Activated CD4-positive, alpha-beta memory T cell treated with anti-CD3 and anti-CD28 coated beads for 36 hours (primary cell): ENCODE data around the gene TMEM178B. TPM values are rescaled to one million over a fixed set of nuclear protein-coding genes. Genes with fewer than 3 reads are reported as not detected.

ENCODE experiments used
- CTCF ChIA-PET: fragments of 350-600 bp; sonication (Branson Sonifier 250); formaldehyde crosslinking; loops from one replicate; lab custom pipeline; 2021; ENCODE audit warnings: antibody characterized with exemption, inconsistent platforms; lab: Charles Lee
- POLR2A ChIA-PET: fragments of 350-600 bp; sonication (Branson Sonifier 250); formaldehyde crosslinking; loops from one replicate; lab custom pipeline; 2021; ENCODE audit warnings: antibody characterized with exemption; lab: Charles Lee
- DNase-seq: peaks from one replicate; pipeline ENCODE4 v3.0.0-alpha.2; 2020
- H3K27ac Mint-ChIP-seq: one replicate; pipeline ENCODE4 v1.8.0; 2021; ENCODE audit warnings: mixed read lengths
- H3K27me3 Mint-ChIP-seq: one replicate; pipeline ENCODE4 v1.8.0; 2021; ENCODE audit warnings: mixed read lengths
- H3K36me3 Mint-ChIP-seq: one replicate; pipeline ENCODE4 v1.8.0; 2021; ENCODE audit warnings: mixed read lengths
- H3K4me1 Mint-ChIP-seq: one replicate; pipeline ENCODE4 v1.8.0; 2021; ENCODE audit warnings: low read depth, mixed read lengths
- H3K4me3 Mint-ChIP-seq: one replicate; pipeline ENCODE4 v1.8.0; 2021; ENCODE audit warnings: mild to moderate bottlenecking, mixed read lengths
- H3K9me3 Mint-ChIP-seq: one replicate; pipeline ENCODE4 v1.8.0; 2021; ENCODE audit warnings: mixed read lengths
- intact Hi-C: fragments of 100-400 bp; cut with micrococcal nuclease; formaldehyde crosslinking; loops from one replicate; pipeline ENCODE4 v1.15.1; 2023
- total RNA-seq, 2 experiments: library from RNA; stranded (reverse); gene quantifications; one replicate each; pipeline ENCODE4 v1.2.3, GENCODE V29; 2021

TMEM178B gene
- total RNA-seq, 2 experiments from 2014 or later, result 0.58 to 0.81 TPM

GRCh38 chr7:141430455-141431139, 356.7 kb downstream of the TMEM178B start:
- intact Hi-C loops, result no loop called here
- Mint-ChIP-seq H3K36me3 (no peaks in the 10 kb centered on the region), H3K27me3 (peaks cover 7% of the 10 kb centered on the region), H3K4me1 (no peaks in the 10 kb centered on the region), H3K27ac (no peak overlapping the region), H3K9me3 (peaks cover 10% of the 10 kb centered on the region), H3K4me3 (no peak overlapping the region)
- ChIA-PET POLR2A (interaction anchor here (0.6 kb wide), 1 partner anchor 546 kb away, joined by 3 read pairs; no protein-coding TSS in a partner anchor), CTCF (no interaction called here)
- no peak for DNase-seq

GRCh38 chr7:141431140-141431479, 357.2 kb downstream of the TMEM178B start:
- Mint-ChIP-seq H3K36me3 (no peaks in the 10 kb centered on the region), H3K4me3 (no peak overlapping the region), H3K9me3 (peaks cover 10% of the 10 kb centered on the region), H3K4me1 (no peaks in the 10 kb centered on the region), H3K27me3 (peaks cover 9% of the 10 kb centered on the region), H3K27ac (no peak overlapping the region)
- no peak for DNase-seq
- CTCF ChIA-PET, result no interaction called here
- intact Hi-C loops, result no loop called here
- POLR2A ChIA-PET, result no interaction called here

- intact Hi-C loops, result no loop called here
- H3K27ac Mint-ChIP-seq, result no peak overlapping the region
- H3K4me1 Mint-ChIP-seq, result no peaks in the 10 kb centered on the region
- ChIA-PET CTCF (no interaction called here), POLR2A (no interaction called here)
- H3K27me3 Mint-ChIP-seq, result peaks cover 9% of the 10 kb centered on the region
- H3K36me3 Mint-ChIP-seq, result no peaks in the 10 kb centered on the region
- H3K9me3 Mint-ChIP-seq, result peaks cover 8% of the 10 kb centered on the region
- H3K4me3 Mint-ChIP-seq, result no peak overlapping the region
- DNase-seq, result no peak
Measured at GRCh38 chr7:141431711-141432110, 357.8 kb downstream of the TMEM178B start.

GRCh38 chr7:141433698-141434097, 359.8 kb downstream of the TMEM178B start:
- intact Hi-C loops, result no loop called here
- H3K27me3 Mint-ChIP-seq, result peaks cover 8% of the 10 kb centered on the region
- no peak overlapping the region for H3K27ac Mint-ChIP-seq
- H3K36me3 Mint-ChIP-seq, result no peaks in the 10 kb centered on the region
- H3K9me3 Mint-ChIP-seq, result no peaks in the 10 kb centered on the region
- no peak overlapping the region for H3K4me3 Mint-ChIP-seq
- POLR2A ChIA-PET, result no interaction called here
- CTCF ChIA-PET, result interaction anchor here (0.8 kb wide), 1 partner anchor 252 kb away, joined by 4 read pairs; no protein-coding TSS in a partner anchor
- H3K4me1 Mint-ChIP-seq, result no peaks in the 10 kb centered on the region
- no peak for DNase-seq

GRCh38 chr7:141436139-141436538, 362.3 kb downstream of the TMEM178B start:
- Mint-ChIP-seq H3K4me1 (no peaks in the 10 kb centered on the region), H3K27me3 (peaks cover 4% of the 10 kb centered on the region), H3K27ac (no peak overlapping the region), H3K36me3 (no peaks in the 10 kb centered on the region), H3K4me3 (no peak overlapping the region), H3K9me3 (no peaks in the 10 kb centered on the region)
- ChIA-PET POLR2A (no interaction called here), CTCF (no interaction called here)
- intact Hi-C loops, result no loop called here
- no peak for DNase-seq

DNA sequence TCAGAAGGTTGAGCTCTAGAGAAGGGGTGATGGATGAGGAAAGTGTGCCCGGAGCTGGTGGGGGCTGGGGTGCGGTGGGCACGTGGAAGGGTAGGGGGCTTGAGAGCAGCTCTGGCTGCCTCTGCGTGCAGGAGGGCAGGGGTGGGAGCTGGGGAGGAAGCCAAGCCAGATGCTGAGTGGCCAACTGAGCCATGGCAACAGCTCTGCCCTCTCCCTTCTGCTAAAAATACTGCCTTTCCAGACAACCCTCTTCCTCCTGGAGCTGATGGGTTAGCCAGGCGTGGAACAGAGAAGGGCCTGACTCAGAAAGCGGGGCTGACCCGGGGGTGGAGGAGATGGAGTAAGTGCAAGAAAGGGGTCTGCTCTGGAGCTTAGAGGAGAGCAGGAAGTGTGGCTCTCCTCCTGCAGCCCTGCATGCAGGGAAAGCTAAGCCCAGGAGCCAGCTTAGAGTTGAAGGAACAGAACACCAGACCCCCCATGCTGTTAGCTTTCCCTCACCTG, 362.8 kb downstream of the TMEM178B start:
- DNase-seq, result no peak
- H3K27me3 Mint-ChIP-seq, result peaks cover 4% of the 10 kb centered on the region
- no peaks in the 10 kb centered on the region for H3K4me1 Mint-ChIP-seq
- no peaks in the 10 kb centered on the region for H3K9me3 Mint-ChIP-seq
- intact Hi-C loops, result no loop called here
- ChIA-PET POLR2A (no interaction called here), CTCF (no interaction called here)
- no peak overlapping the region for H3K27ac Mint-ChIP-seq
- H3K4me3 Mint-ChIP-seq, result no peak overlapping the region
- H3K36me3 Mint-ChIP-seq, result no peaks in the 10 kb centered on the region

DNA sequence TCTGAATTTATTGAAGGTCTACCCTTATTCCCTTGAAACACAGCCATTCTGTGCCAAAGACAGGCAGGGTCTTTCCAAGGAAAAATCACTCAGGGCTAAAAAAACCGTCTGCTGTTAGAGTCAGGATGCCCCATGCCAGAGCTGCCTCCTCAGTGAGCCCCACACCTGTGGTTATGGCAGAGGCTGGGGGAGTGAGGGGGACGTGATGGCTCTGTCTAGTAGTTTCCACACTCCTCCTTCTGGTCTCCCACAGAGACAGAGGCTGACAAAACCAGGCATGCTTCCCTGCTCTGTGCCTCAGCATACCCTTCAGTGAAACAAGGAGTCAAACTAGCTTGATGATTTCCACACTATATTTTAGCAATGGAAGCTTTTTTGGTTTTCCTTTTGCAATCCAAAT, 365.3 kb downstream of the TMEM178B start:
- H3K4me1 Mint-ChIP-seq, result no peaks in the 10 kb centered on the region
- H3K36me3 Mint-ChIP-seq, result no peaks in the 10 kb centered on the region
- POLR2A ChIA-PET, result no interaction called here
- CTCF ChIA-PET, result no interaction called here
- H3K4me3 Mint-ChIP-seq, result no peak overlapping the region
- H3K27ac Mint-ChIP-seq, result no peak overlapping the region
- intact Hi-C loops, result no loop called here
- H3K27me3 Mint-ChIP-seq, result peaks cover 4% of the 10 kb centered on the region
- H3K9me3 Mint-ChIP-seq, result no peaks in the 10 kb centered on the region
- no peak for DNase-seq

GRCh38 chr7:141439776-141440175, 365.9 kb downstream of the TMEM178B start:
- DNase-seq, result no peak
- ChIA-PET CTCF (no interaction called here), POLR2A (no interaction called here)
- Mint-ChIP-seq H3K36me3 (no peaks in the 10 kb centered on the region), H3K27me3 (peaks cover 4% of the 10 kb centered on the region), H3K4me1 (no peaks in the 10 kb centered on the region), H3K27ac (no peak overlapping the region), H3K9me3 (no peaks in the 10 kb centered on the region), H3K4me3 (no peak overlapping the region)
- intact Hi-C loops, result no loop called here

DNA sequence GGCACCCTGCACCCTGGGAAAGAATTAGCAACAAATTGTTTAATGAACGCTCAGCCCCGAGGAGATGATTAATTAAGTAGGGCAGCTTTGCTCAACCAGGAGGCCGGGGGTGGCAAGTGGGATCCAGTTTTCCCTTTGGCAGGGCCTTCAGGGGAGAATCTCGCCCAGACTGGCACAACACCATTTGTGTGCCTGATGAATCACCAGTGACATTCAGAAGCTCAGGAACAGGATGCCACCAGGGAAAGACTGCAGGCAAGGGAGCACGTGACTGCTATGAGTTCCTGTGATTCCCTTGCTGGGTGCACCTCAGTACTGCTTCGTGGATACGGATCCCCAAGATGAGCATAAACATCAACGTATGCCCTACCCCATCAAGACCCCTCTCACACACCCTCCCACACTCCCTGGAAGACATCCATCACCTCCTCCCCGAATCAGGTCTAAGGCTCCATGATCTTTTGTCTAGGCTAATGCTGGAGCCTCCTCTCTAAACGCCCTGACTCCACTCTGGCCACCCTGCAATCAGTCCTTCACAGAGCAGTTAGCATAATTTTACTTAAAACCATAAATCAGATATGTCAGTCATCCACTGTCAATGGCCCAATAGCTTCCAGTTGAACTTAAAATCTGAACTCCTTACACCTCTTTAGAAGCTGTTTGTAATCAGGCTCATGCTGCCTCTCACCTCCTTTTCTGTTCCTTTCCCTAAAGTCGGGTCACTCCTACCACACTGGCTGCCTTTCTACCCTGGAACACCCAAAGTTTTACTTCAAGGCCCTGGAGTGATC, 368.2 kb downstream of the TMEM178B start:
- intact Hi-C loops, result no loop called here
- CTCF ChIA-PET, result no interaction called here
- no peaks in the 10 kb centered on the region for H3K4me1 Mint-ChIP-seq
- no peak overlapping the region for H3K4me3 Mint-ChIP-seq
- DNase-seq, result no peak
- H3K9me3 Mint-ChIP-seq, result no peaks in the 10 kb centered on the region
- no peaks in the 10 kb centered on the region for H3K27me3 Mint-ChIP-seq
- POLR2A ChIA-PET, result no interaction called here
- no peaks in the 10 kb centered on the region for H3K36me3 Mint-ChIP-seq
- H3K27ac Mint-ChIP-seq, result no peak overlapping the region

DNA sequence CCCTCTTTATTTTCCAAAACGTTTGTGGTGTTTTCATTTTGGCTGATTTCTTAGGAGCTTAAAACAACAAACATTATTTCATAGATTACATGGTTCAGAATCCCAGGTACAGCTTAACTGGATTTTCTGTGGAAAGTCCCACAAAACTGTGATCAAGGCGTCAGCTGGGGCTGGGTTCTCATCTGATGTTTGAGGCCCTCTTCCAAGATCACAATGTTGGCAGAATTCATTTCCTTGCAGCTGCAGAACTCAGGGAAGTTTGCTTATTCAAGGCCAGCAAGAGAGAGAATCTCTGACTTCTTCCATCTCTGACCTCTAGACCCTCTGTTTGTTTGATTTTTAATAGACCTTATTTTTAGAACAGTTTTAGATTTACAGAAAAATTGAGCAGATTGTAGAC, 368.9 kb downstream of the TMEM178B start:
- no peak for DNase-seq
- no peak overlapping the region for H3K4me3 Mint-ChIP-seq
- ChIA-PET CTCF (no interaction called here), POLR2A (no interaction called here)
- no peaks in the 10 kb centered on the region for H3K36me3 Mint-ChIP-seq
- intact Hi-C loops, result no loop called here
- H3K9me3 Mint-ChIP-seq, result no peaks in the 10 kb centered on the region
- no peak overlapping the region for H3K27ac Mint-ChIP-seq
- no peaks in the 10 kb centered on the region for H3K27me3 Mint-ChIP-seq
- H3K4me1 Mint-ChIP-seq, result no peaks in the 10 kb centered on the region

GRCh38 chr7:141444961-141445360, 371.1 kb downstream of the TMEM178B start:
- Mint-ChIP-seq H3K9me3 (no peaks in the 10 kb centered on the region), H3K4me1 (no peaks in the 10 kb centered on the region), H3K4me3 (no peak overlapping the region), H3K27ac (no peak overlapping the region), H3K27me3 (no peaks in the 10 kb centered on the region), H3K36me3 (no peaks in the 10 kb centered on the region)
- intact Hi-C loops, result no loop called here
- ChIA-PET POLR2A (no interaction called here), CTCF (no interaction called here)
- no peak for DNase-seq

- no peaks in the 10 kb centered on the region for H3K9me3 Mint-ChIP-seq
- H3K27me3 Mint-ChIP-seq, result no peaks in the 10 kb centered on the region
- no peak overlapping the region for H3K27ac Mint-ChIP-seq
- H3K4me1 Mint-ChIP-seq, result peaks cover 3% of the 10 kb centered on the region
- ChIA-PET CTCF (no interaction called here), POLR2A (no interaction called here)
- H3K4me3 Mint-ChIP-seq, result no peak overlapping the region
- no peak for DNase-seq
- intact Hi-C loops, result no loop called here
- no peaks in the 10 kb centered on the region for H3K36me3 Mint-ChIP-seq
Measured at GRCh38 chr7:141451232-141451631, 377.4 kb downstream of the TMEM178B start.
